GM12874 (cell line): ENCODE measurements around the gene TMEM176B.

ENCODE experiments used
- CTCF ChIP-seq: IDR thresholded peaks from 2 replicates; pipeline ENCODE4 v1.5.1; 2011; ENCODE audit warnings: low read depth, mild to moderate bottlenecking, control low read depth, low read length, moderate library complexity; ENCODE audit not compliant: insufficient read depth

The TMEM176B gene

GRCh38 chr7:150769768-150770167 is 30.4 kb downstream of the TMEM176B start:
- no peak for TF ChIP-seq CTCF

GRCh38 chr7:150766334-150766709 is 33.8 kb downstream of the TMEM176B start:
- TF ChIP-seq CTCF: no peak

- no peak for TF ChIP-seq CTCF
Measured at GRCh38 chr7:150759479-150759878, 40.7 kb downstream of the TMEM176B start.

- no peak; the same call in 1 of the 2 replicates for TF ChIP-seq CTCF
Measured at GRCh38 chr7:150756858-150757257, 43.3 kb downstream of the TMEM176B start.

- no peak for TF ChIP-seq CTCF
Measured at GRCh38 chr7:150756166-150756565, 44.0 kb downstream of the TMEM176B start.

- TF ChIP-seq CTCF: no peak
Measured at GRCh38 chr7:150755473-150756099, 44.6 kb downstream of the TMEM176B start.

GRCh38 chr7:150754951-150755350 is 45.2 kb downstream of the TMEM176B start:
- no peak for TF ChIP-seq CTCF
